KOPT-K1 (cell line): Measurements from ENCODE around the gene PPCDC.

Experiments
- H3K27ac ChIP-seq: fragments of 200-600 bp; sonication (generic); 2 replicates; pipeline ENCODE4 v1.5.1; 2016; ENCODE audit warnings: antibody characterized with exemption, mild to moderate bottlenecking, low read depth, low read length; ENCODE audit not compliant: poor library complexity, severe bottlenecking
- H3K36me3 ChIP-seq: fragments of 200-600 bp; sonication (generic); 2 replicates; pipeline ENCODE4 v1.5.1; 2017; ENCODE audit warnings: antibody characterized with exemption, mild to moderate bottlenecking, low read length, moderate library complexity; ENCODE audit not compliant: insufficient read depth
- H3K9me3 ChIP-seq: fragments of 200-600 bp; sonication (generic); 2 replicates; pipeline ENCODE4 v1.5.1; 2017; ENCODE audit warnings: antibody characterized with exemption, low read length, mild to moderate bottlenecking; ENCODE audit not compliant: insufficient read depth, poor library complexity, severe bottlenecking

Gene PPCDC

GRCh38 chr15:75028991-75029377, 5.6 kb downstream of the PPCDC start:
- Histone ChIP-seq H3K9me3 (no peaks in the 10 kb centered on the region), H3K27ac (no peak overlapping the region), H3K36me3 (peaks cover 32% of the 10 kb centered on the region; the same call in 1 of the 2 replicates)

GRCh38 chr15:75029378-75030022, 6.1 kb downstream of the PPCDC start:
- no peak overlapping the region for H3K27ac ChIP-seq

GRCh38 chr15:75030023-75030413, 6.6 kb downstream of the PPCDC start:
- H3K36me3 ChIP-seq, result peaks cover 32% of the 10 kb centered on the region; the same call in 1 of the 2 replicates
- no peaks in the 10 kb centered on the region for H3K9me3 ChIP-seq
- no peak overlapping the region for H3K27ac ChIP-seq

More at GRCh38 chr15:75029378-75030022, 6.1 kb downstream of the PPCDC start:
- Histone ChIP-seq H3K9me3 (no peaks in the 10 kb centered on the region), H3K36me3 (peaks cover 32% of the 10 kb centered on the region; the same call in 1 of the 2 replicates)

- Histone ChIP-seq H3K9me3 (no peaks in the 10 kb centered on the region), H3K36me3 (peaks cover 28% of the 10 kb centered on the region; the same call in 1 of the 2 replicates)
These were observed 7.0 kb downstream of the PPCDC start for GRCh38 chr15:75030424-75030823.

GRCh38 chr15:75031848-75032247, 8.5 kb downstream of the PPCDC start:
- Histone ChIP-seq H3K9me3 (no peaks in the 10 kb centered on the region), H3K27ac (no peak overlapping the region), H3K36me3 (peaks cover 17% of the 10 kb centered on the region)

More at GRCh38 chr15:75030424-75030823, 7.0 kb downstream of the PPCDC start:
- H3K27ac ChIP-seq, result no peak overlapping the region

GRCh38 chr15:75032395-75032794, 9.0 kb downstream of the PPCDC start:
- Histone ChIP-seq H3K36me3 (peaks cover 18% of the 10 kb centered on the region), H3K27ac (no peak overlapping the region), H3K9me3 (no peaks in the 10 kb centered on the region)

GRCh38 chr15:75033809-75034208, 10.4 kb downstream of the PPCDC start:
- H3K27ac ChIP-seq, result no peak overlapping the region

GRCh38 chr15:75034615-75035014, 11.2 kb downstream of the PPCDC start:
- no peak overlapping the region for H3K27ac ChIP-seq
- H3K9me3 ChIP-seq, result no peaks in the 10 kb centered on the region
- peaks cover 18% of the 10 kb centered on the region for H3K36me3 ChIP-seq

More at GRCh38 chr15:75033809-75034208, 10.4 kb downstream of the PPCDC start:
- H3K9me3 ChIP-seq, result no peaks in the 10 kb centered on the region
- H3K36me3 ChIP-seq, result peaks cover 18% of the 10 kb centered on the region

GRCh38 chr15:75036212-75036616, 12.8 kb downstream of the PPCDC start:
- Histone ChIP-seq H3K27ac (no peak overlapping the region), H3K36me3 (peaks cover 8% of the 10 kb centered on the region), H3K9me3 (no peaks in the 10 kb centered on the region)

- Histone ChIP-seq H3K9me3 (no peaks in the 10 kb centered on the region), H3K36me3 (peaks cover 12% of the 10 kb centered on the region), H3K27ac (no peak overlapping the region)
These were observed 14.3 kb downstream of the PPCDC start for GRCh38 chr15:75037685-75038084.

- Histone ChIP-seq H3K27ac (no peak overlapping the region), H3K36me3 (peaks cover 13% of the 10 kb centered on the region), H3K9me3 (no peaks in the 10 kb centered on the region)
These were observed 14.8 kb downstream of the PPCDC start for GRCh38 chr15:75038231-75038630.

- Histone ChIP-seq H3K27ac (no peak overlapping the region), H3K36me3 (peaks cover 33% of the 10 kb centered on the region; the same call in 1 of the 2 replicates), H3K9me3 (no peaks in the 10 kb centered on the region)
These were observed 19.5 kb downstream of the PPCDC start for GRCh38 chr15:75042730-75043508.

- peaks cover 40% of the 10 kb centered on the region; the same call in 1 of the 2 replicates for H3K36me3 ChIP-seq
These were observed 20.3 kb downstream of the PPCDC start for GRCh38 chr15:75043509-75044257.

GRCh38 chr15:75044258-75044878, 21.0 kb downstream of the PPCDC start:
- H3K36me3 ChIP-seq, result peaks cover 47% of the 10 kb centered on the region; the same call in 1 of the 2 replicates
- no peaks in the 10 kb centered on the region for H3K9me3 ChIP-seq
- H3K27ac ChIP-seq, result no peak overlapping the region

More at GRCh38 chr15:75043509-75044257, 20.3 kb downstream of the PPCDC start:
- Histone ChIP-seq H3K27ac (no peak overlapping the region), H3K9me3 (no peaks in the 10 kb centered on the region)
